ENCODE data around the gene PLXNA1.

PLXNA1 gene

GRCh38 chr3:126934031-126934531 lies 48.8 kb upstream of the PLXNA1 start:
- Histone ChIP-seq H3K36me3 (ENCODE audit: control insufficient read depth in 2 of 2, insufficient read depth in 1 of 2, low read length in 2 of 2) (no peaks in the 10 kb centered on the region), H3K9me3 (ENCODE audit: control insufficient read depth, insufficient read depth, low read depth, low read length) (no peaks in the 10 kb centered on the region), H3K4me1 (ENCODE audit: control insufficient read depth, insufficient read depth, low read length) (no peaks in the 10 kb centered on the region), H3K4me3 (ENCODE audit: low read depth, low read length) (no peak overlapping the region), H3K27ac (ENCODE audit: extremely low read depth, low read depth, low read length) (no peak overlapping the region)
- POLR2A ChIA-PET: no interaction called here
- CTCF ChIA-PET: interaction anchor here (0.6 kb wide), 2 partner anchors 139 to 354 kb away, joined by 3 to 4 read pairs; partner anchors contain the start of gene PRR20G
- TF ChIP-seq ZNF48 (tag by site-specific recombination; IDR thresholded peaks at IDR 0.05) (no peak), ZNF2 (tag by site-specific recombination; IDR thresholded peaks at IDR 0.05) (no peak), EGR2 (tag by site-specific recombination; IDR thresholded peaks at IDR 0.05; ENCODE audit: low read depth) (no peak), OSR2 (tag by site-specific recombination; IDR thresholded peaks at IDR 0.05) (no peak), ZNF596 (tag by site-specific recombination; IDR thresholded peaks at IDR 0.05) (no peak), ZBTB7A (tag by site-specific recombination; IDR thresholded peaks at IDR 0.05; ENCODE audit: low read depth) (no peak), ZNF670 (tag by site-specific recombination; IDR thresholded peaks at IDR 0.05; ENCODE audit: low read depth) (no peak), MZF1 (tag by site-specific recombination; IDR thresholded peaks at IDR 0.05; ENCODE audit: borderline replicate concordance) (no peak), ZNF394 (tag by site-specific recombination; IDR thresholded peaks at IDR 0.05; ENCODE audit: borderline replicate concordance) (no peak), SALL2 (tag by site-specific recombination; IDR thresholded peaks at IDR 0.05; ENCODE audit: borderline replicate concordance) (no peak), ZNF791 (tag by site-specific recombination; IDR thresholded peaks at IDR 0.05) (no peak), ZNF585B (tag by site-specific recombination; IDR thresholded peaks at IDR 0.05) (no peak), GFI1B (tag by site-specific recombination; IDR thresholded peaks at IDR 0.05) (no peak), CTCF (tag by site-specific recombination; IDR thresholded peaks at IDR 0.05) (no peak), ZFHX2 (tag by site-specific recombination; conservative IDR thresholded peaks at IDR 0.05) (no peak), ZNF544 (tag by site-specific recombination; IDR thresholded peaks at IDR 0.05) (no peak), HIC1 (tag by site-specific recombination; IDR thresholded peaks at IDR 0.05) (no peak), ZNF654 (tag by site-specific recombination; IDR thresholded peaks at IDR 0.05; ENCODE audit: low read depth) (no peak), ZNF121 (tag by site-specific recombination; IDR thresholded peaks at IDR 0.05) (no peak), SCRT1 (tag by site-specific recombination; IDR thresholded peaks at IDR 0.05; ENCODE audit: borderline replicate concordance) (no peak)

- Histone ChIP-seq H3K27ac (ENCODE audit: extremely low read depth, low read depth, low read length) (no peak overlapping the region), H3K36me3 (ENCODE audit: control insufficient read depth in 2 of 2, insufficient read depth in 1 of 2, low read length in 2 of 2) (no peaks in the 10 kb centered on the region), H3K4me1 (ENCODE audit: control insufficient read depth, insufficient read depth, low read length) (no peaks in the 10 kb centered on the region), H3K9me3 (ENCODE audit: control insufficient read depth, insufficient read depth, low read depth, low read length) (no peaks in the 10 kb centered on the region), H3K4me3 (ENCODE audit: low read depth, low read length) (no peak overlapping the region)
- POLR2A ChIA-PET: no interaction called here
- no peak for TF ChIP-seq ZBTB11 (tag by site-specific recombination; conservative IDR thresholded peaks at IDR 0.05; ENCODE audit: low read depth)
- TF ChIP-seq TRIM28 (IDR thresholded peaks at IDR 0.05; ENCODE audit: borderline replicate concordance, low read length): no peak
- TF ChIP-seq ZNF529 (tag by site-specific recombination; IDR thresholded peaks at IDR 0.05; ENCODE audit: insufficient replicate concordance): no peak
- TF ChIP-seq ZNF600 (tag by site-specific recombination; IDR thresholded peaks at IDR 0.05): no peak
- no peak for TF ChIP-seq ZNF626 (tag by site-specific recombination; IDR thresholded peaks at IDR 0.05)
- CTCF ChIA-PET: no interaction called here
Observed at GRCh38 chr3:126934991-126935390, 47.9 kb upstream of the PLXNA1 start.

All from HEK293 (cell line).